IMR-90 (cell line): ENCODE data around the gene SVEP1. TPM values are rescaled to one million over a fixed set of nuclear protein-coding genes. Genes with fewer than 3 reads are reported as not detected.

Source experiments
- ATAC-seq: fragments of 200-7000 bp; cut with Tn5 transposase; 2 replicates; pipeline ENCODE4 v1.9.1; 2020; ENCODE audit warnings: low read depth, mild to moderate bottlenecking, moderate library complexity
- BruUV-seq: library from RNA; stranded (reverse); fragments of 400-500 nt; replicated peaks from 2 replicates; lab custom pipeline; 2021; lab: Mats Ljungman, UMichigan
- CTCF ChIA-PET: fragments of 300-600 bp; formaldehyde crosslinking; extraction: SDS; loops from one replicate; lab custom pipeline; 2021; ENCODE audit warnings: antibody characterized with exemption; lab: Yijun Ruan, JAX
- POLR2A ChIA-PET: fragments of 300-600 bp; sonication (Branson Sonifier 250); formaldehyde crosslinking; loops from one replicate; lab custom pipeline; 2022; ENCODE audit warnings: antibody characterized with exemption; ENCODE audit not compliant: unreplicated experiment; lab: Charles Lee
- DNase-seq: peaks from one replicate; pipeline ENCODE4 v3.0.0; 2013
- H2AFZ ChIP-seq: replicated peaks from 2 replicates; pipeline ENCODE3; 2013; ENCODE audit warnings: low read length, mild to moderate bottlenecking; ENCODE audit not compliant: poor library complexity
- H2AK5ac ChIP-seq: 2 replicates; pipeline ENCODE4 v1.6.1; 2013; ENCODE audit warnings: low read depth, low read length, inconsistent platforms
- H2AK9ac ChIP-seq: replicated peaks from 2 replicates; pipeline ENCODE3; 2013; ENCODE audit warnings: mild to moderate bottlenecking, low read depth, low read length, moderate library complexity; ENCODE audit not compliant: poor library complexity
- H2BK120ac ChIP-seq: 2 replicates; pipeline ENCODE4 v1.6.1; 2013; ENCODE audit warnings: low read depth, low read length, inconsistent platforms
- H2BK15ac ChIP-seq: 3 replicates; pipeline ENCODE4 v1.6.1; 2013; ENCODE audit warnings: low read depth, low read length, inconsistent platforms
- H2BK20ac ChIP-seq: 2 replicates; pipeline ENCODE4 v1.6.1; 2013; ENCODE audit warnings: low read depth, mild to moderate bottlenecking, inconsistent platforms, low read length, moderate library complexity
- H2BK5ac ChIP-seq: 2 replicates; pipeline ENCODE4 v1.6.1; 2013; ENCODE audit warnings: mild to moderate bottlenecking, low read depth, low read length, inconsistent platforms; ENCODE audit not compliant: poor library complexity, severe bottlenecking
- H3K14ac ChIP-seq: replicated peaks from 2 replicates; pipeline ENCODE4 v1.6.1; 2013; ENCODE audit warnings: low read depth, low read length, inconsistent platforms
- H3K18ac ChIP-seq: 2 replicates; pipeline ENCODE4 v1.6.1; 2013; ENCODE audit warnings: low read depth, low read length, control low read depth
- H3K23ac ChIP-seq: 2 replicates; pipeline ENCODE4 v1.6.1; 2013; ENCODE audit warnings: low read depth, low read length, inconsistent platforms
- H3K27ac ChIP-seq: 2 replicates; pipeline ENCODE4 v1.5.1; 2013; ENCODE audit warnings: mild to moderate bottlenecking, control low read depth, low read length; ENCODE audit not compliant: insufficient read depth
- H3K27me3 ChIP-seq: 2 replicates; pipeline ENCODE4 v1.6.1; 2013; ENCODE audit warnings: low read length; ENCODE audit not compliant: control insufficient read depth, insufficient read depth
- H3K36me3 ChIP-seq: 2 replicates; pipeline ENCODE4 v1.6.1; 2013; ENCODE audit warnings: low read length, mixed read lengths; ENCODE audit not compliant: control insufficient read depth, insufficient read depth
- H3K4ac ChIP-seq: 2 replicates; pipeline ENCODE4 v1.6.1; 2013; ENCODE audit warnings: low read depth, low read length, inconsistent platforms
- H3K4me1 ChIP-seq: 2 replicates; pipeline ENCODE4 v1.6.1; 2013; ENCODE audit warnings: low read length, mixed read lengths; ENCODE audit not compliant: control insufficient read depth, insufficient read depth
- H3K4me2 ChIP-seq: 2 replicates; pipeline ENCODE4 v1.6.1; 2013; ENCODE audit warnings: low read depth, mild to moderate bottlenecking, control low read depth, low read length, moderate library complexity
- H3K4me3 ChIP-seq: 2 replicates; pipeline ENCODE4 v1.5.1; 2013; ENCODE audit warnings: low read depth, mild to moderate bottlenecking, control low read depth, low read length, moderate library complexity; ENCODE audit not compliant: insufficient read depth
- H3K56ac ChIP-seq: 2 replicates; pipeline ENCODE4 v1.6.1; 2013; ENCODE audit warnings: low read length, inconsistent platforms; ENCODE audit not compliant: insufficient read depth; ENCODE audit errors: extremely low read depth
- H3K79me1 ChIP-seq, 2 experiments: 2 replicates each; pipeline ENCODE4 v1.6.1; 2013; ENCODE audit warnings: low read length in 2 of 2, inconsistent platforms in 1 of 2, low read depth in 1 of 2
- H3K9ac ChIP-seq: 2 replicates; pipeline ENCODE4 v1.6.1; 2013; ENCODE audit warnings: low read depth, low read length, control low read depth
- H3K9me1 ChIP-seq: 2 replicates; pipeline ENCODE4 v1.6.1; 2013; ENCODE audit warnings: low read length, inconsistent platforms; ENCODE audit not compliant: insufficient read depth
- H3K9me3 ChIP-seq: 2 replicates; pipeline ENCODE4 v1.6.1; 2013; ENCODE audit warnings: low read length; ENCODE audit not compliant: control insufficient read depth, insufficient read depth
- H4K20me1 ChIP-seq: 2 replicates; pipeline ENCODE4 v1.6.1; 2013; ENCODE audit warnings: low read length, inconsistent platforms; ENCODE audit not compliant: insufficient read depth
- H4K5ac ChIP-seq: 2 replicates; pipeline ENCODE4 v1.6.1; 2013; ENCODE audit warnings: mild to moderate bottlenecking, low read depth, low read length, control low read depth
- H4K8ac ChIP-seq, 2 experiments: 2 replicates each; pipeline ENCODE4 v1.6.1; 2013; ENCODE audit warnings: low read depth in 2 of 2, low read length in 2 of 2, control low read depth in 1 of 2, inconsistent platforms in 1 of 2
- H4K91ac ChIP-seq: 2 replicates; pipeline ENCODE4 v1.6.1; 2013; ENCODE audit warnings: low read depth, low read length, inconsistent platforms; ENCODE audit not compliant: insufficient read depth
- CEBPB ChIP-seq: IDR thresholded peaks from 2 replicates; pipeline ENCODE4 v1.6.1; 2012; ENCODE audit warnings: low read depth, low read length, improper control_type of control experiment
- FOS ChIP-seq: fragments of 150-350 bp; IDR thresholded peaks from 2 replicates; pipeline ENCODE4 v1.6.1; 2016; ENCODE audit warnings: low read depth, low read length
- MAZ ChIP-seq: IDR thresholded peaks from 2 replicates; pipeline ENCODE4 v1.6.1; 2012; ENCODE audit warnings: low read depth, mild to moderate bottlenecking, low read length, improper control_type of control experiment, moderate library complexity, borderline replicate concordance
- NFE2L2 ChIP-seq: fragments of 150-350 bp; IDR thresholded peaks from 2 replicates; pipeline ENCODE4 v1.6.1; 2016; ENCODE audit warnings: low read depth, mild to moderate bottlenecking, low read length
- RCOR1 ChIP-seq: IDR thresholded peaks from 2 replicates; pipeline ENCODE4 v1.6.1; 2012; ENCODE audit warnings: mild to moderate bottlenecking, low read length, improper control_type of control experiment; ENCODE audit not compliant: insufficient replicate concordance
- SMC3 ChIP-seq: fragments of 150-350 bp; IDR thresholded peaks from 2 replicates; pipeline ENCODE4 v1.6.1; 2016; ENCODE audit warnings: low read depth, mild to moderate bottlenecking, antibody characterized with exemption, low read length, moderate library complexity
- WGBS, 2 experiments: methylation state at CpG; one replicate each; pipeline versions ENCODE4 v1.1.5 to v1.1.7; 2013; ENCODE audit warnings: missing lambda C conversion rate in 2 of 2; ENCODE audit not compliant: insufficient read length in 1 of 2; ENCODE audit errors: extremely low coverage in 2 of 2; 5-methylcytosine and 5-hydroxymethylcytosine counted together
- dilution Hi-C: fragments of 300-500 bp; cut with HindIII; formaldehyde crosslinking; loops from one replicate; pipeline ENCODE4 v1.14.3; 2018; ENCODE audit warnings: low sequenced_read_pairs; ENCODE audit not compliant: unreplicated experiment
- in situ Hi-C: fragments of 300-500 bp; cut with MboI; formaldehyde crosslinking; loops from 3 replicates; pipeline ENCODE4 v1.14.3; 2019; ENCODE audit warnings: low sequenced_read_pairs, inconsistent platforms, mixed read lengths
- intact Hi-C: fragments of 100-400 bp; cut with micrococcal nuclease; formaldehyde crosslinking; loops from 2 replicates; pipeline ENCODE4 v1.10.0; 2022
- polyA plus RNA-seq, 3 experiments: library from polyadenylated mRNA; depleted of rRNA; stranded (reverse); fragments of >200 nt; gene quantifications; 2 replicates each; pipeline ENCODE4 v1.2.3, GENCODE V29; 2012; ENCODE audit warnings: low replicate concordance in 1 of 3
- total RNA-seq: library from RNA; depleted of rRNA; stranded (reverse); fragments of >200 nt; gene quantifications from 2 replicates; pipeline ENCODE4 v1.2.3, GENCODE V29; 2012
- TF ChIP-seq, protein P1 (sequence below): conservative IDR thresholded peaks from 2 replicates; pipeline ENCODE4 v1.5.1; 2012; ENCODE audit warnings: mild to moderate bottlenecking, low read depth, low read length, improper control_type of control experiment

The SVEP1 gene
- total and polyA plus RNA-seq, 2 of the 4 experiments (the other 2 are of a cell fraction): 4.8 to 16.7 TPM

DNA sequence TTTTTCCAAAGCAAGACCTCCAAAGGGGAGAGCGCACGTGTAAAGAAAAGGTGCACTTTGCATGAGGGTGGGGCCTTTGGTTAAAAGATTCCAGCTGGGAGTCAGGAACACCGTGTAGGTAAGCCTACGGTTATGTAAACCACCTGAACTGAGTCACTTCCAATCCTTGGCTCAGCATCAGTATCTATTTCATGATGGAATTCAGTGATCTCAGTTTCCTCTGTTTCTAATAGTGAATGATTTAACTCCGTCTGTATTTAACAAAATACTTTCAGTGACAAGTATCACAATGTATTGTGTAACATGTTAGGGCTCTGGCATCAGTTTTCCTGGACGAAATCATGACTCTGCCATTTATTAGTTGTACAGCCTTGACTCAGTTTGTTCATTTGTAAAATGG, 1.3 kb upstream of the SVEP1 start:
- ChIA-PET CTCF (no interaction called here), POLR2A (no interaction called here)
- dilution Hi-C loops: no loop called here
- Histone ChIP-seq H3K4ac (peak overlapping the region; percentile 57), H4K91ac (peak overlapping the region; percentile 31; the same call in 1 of the 2 replicates), H2AK9ac (peak overlapping the region; percentile 80), H4K8ac (peak overlapping the region in 1 of 2 experiments; percentile 67; a peak in 2 of 4 replicates), H2AFZ (no peak overlapping the region), H3K27me3 (no peaks in the 10 kb centered on the region), H3K9me3 (no peaks in the 10 kb centered on the region), H3K9ac (0 out of 2 replicates have a peak overlapping the region, but pooled peaks have one; percentile 66), H3K4me2 (peak overlapping the region; percentile 88), H3K18ac (peak overlapping the region; percentile 73), H3K4me3 (no peak overlapping the region), H3K14ac (peak overlapping the region; percentile 62), H2BK120ac (peak overlapping the region; percentile 77; the same call in 1 of the 2 replicates), H3K23ac (peak overlapping the region; percentile 52; the same call in 1 of the 2 replicates), H2BK15ac (0 out of 3 replicates have a peak overlapping the region, but pooled peaks have one; percentile 27), H3K4me1 (peaks cover 11% of the 10 kb centered on the region), H3K27ac (peak overlapping the region; percentile 75; the same call in 1 of the 2 replicates), H2AK5ac (peak overlapping the region; percentile 57; the same call in 1 of the 2 replicates), H3K36me3 (no peaks in the 10 kb centered on the region), H4K5ac (peak overlapping the region; percentile 57), H2BK20ac (peak overlapping the region; percentile 78), H3K79me1 (peaks cover 3 to 9% of the 10 kb centered on the region in 2 experiments; a peak in 2 of 4 replicates), H3K9me1 (peaks cover 7% of the 10 kb centered on the region), H2BK5ac (peak overlapping the region; percentile 61), H4K20me1 (no peaks in the 10 kb centered on the region), H3K56ac (no peak overlapping the region)
- ATAC-seq (no peak), DNase-seq (peak; percentile 57)
- 87% methylated on average over 3 of the region's 6 CpGs; no CpG with 5 or more reads in 1 of the 2 experiments for WGBS, 2 experiments
- no TSS peak for BruUV-seq
- no peak for TF ChIP-seq RCOR1
- TF ChIP-seq FOS: no peak
- peak; percentile 81 for TF ChIP-seq CEBPB
- no peak for TF ChIP-seq MAZ
- TF ChIP-seq, protein P1, sequence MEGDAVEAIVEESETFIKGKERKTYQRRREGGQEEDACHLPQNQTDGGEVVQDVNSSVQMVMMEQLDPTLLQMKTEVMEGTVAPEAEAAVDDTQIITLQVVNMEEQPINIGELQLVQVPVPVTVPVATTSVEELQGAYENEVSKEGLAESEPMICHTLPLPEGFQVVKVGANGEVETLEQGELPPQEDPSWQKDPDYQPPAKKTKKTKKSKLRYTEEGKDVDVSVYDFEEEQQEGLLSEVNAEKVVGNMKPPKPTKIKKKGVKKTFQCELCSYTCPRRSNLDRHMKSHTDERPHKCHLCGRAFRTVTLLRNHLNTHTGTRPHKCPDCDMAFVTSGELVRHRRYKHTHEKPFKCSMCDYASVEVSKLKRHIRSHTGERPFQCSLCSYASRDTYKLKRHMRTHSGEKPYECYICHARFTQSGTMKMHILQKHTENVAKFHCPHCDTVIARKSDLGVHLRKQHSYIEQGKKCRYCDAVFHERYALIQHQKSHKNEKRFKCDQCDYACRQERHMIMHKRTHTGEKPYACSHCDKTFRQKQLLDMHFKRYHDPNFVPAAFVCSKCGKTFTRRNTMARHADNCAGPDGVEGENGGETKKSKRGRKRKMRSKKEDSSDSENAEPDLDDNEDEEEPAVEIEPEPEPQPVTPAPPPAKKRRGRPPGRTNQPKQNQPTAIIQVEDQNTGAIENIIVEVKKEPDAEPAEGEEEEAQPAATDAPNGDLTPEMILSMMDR: no peak
- no peak for TF ChIP-seq SMC3
- peak; percentile 8; the same call in 1 of the 2 replicates for TF ChIP-seq NFE2L2
- intact Hi-C loops: no loop called here
- in situ Hi-C loops: no loop called here
